Chondrocyte (in vitro differentiated cells): ENCODE results near the gene PPP4R2. TPM values are rescaled to one million over a fixed set of nuclear protein-coding genes. Genes with fewer than 3 reads are reported as not detected.
A peak's percentile ranks its signal among the peaks of the same experiment; 100 is the strongest.

ENCODE experiments used
- DNase-seq: peaks from one replicate; pipeline ENCODE4 v3.0.0; 2021; ENCODE audit warnings: mixed read lengths, low spot score
- H3K27ac Mint-ChIP-seq: one replicate; pipeline ENCODE4 v1.8.0; 2021; ENCODE audit warnings: mild to moderate bottlenecking, moderate library complexity, mixed read lengths; ENCODE audit not compliant: unreplicated experiment
- H3K27me3 Mint-ChIP-seq: 2 replicates; pipeline ENCODE4 v1.8.0; 2021; ENCODE audit warnings: low read depth, mixed read lengths
- H3K36me3 Mint-ChIP-seq: 2 replicates; pipeline ENCODE4 v1.8.0; 2021; ENCODE audit warnings: low read depth, mixed read lengths
- H3K4me1 Mint-ChIP-seq: 2 replicates; pipeline ENCODE4 v1.8.0; 2021; ENCODE audit warnings: low read depth, mild to moderate bottlenecking, mixed read lengths
- H3K4me3 Mint-ChIP-seq: one replicate; pipeline ENCODE4 v1.8.0; 2021; ENCODE audit warnings: mild to moderate bottlenecking, moderate library complexity, mixed read lengths; ENCODE audit not compliant: unreplicated experiment
- H3K9me3 Mint-ChIP-seq: 2 replicates; pipeline ENCODE4 v1.8.0; 2021; ENCODE audit warnings: low read depth, mixed read lengths
- total RNA-seq: library from RNA; stranded (reverse); gene quantifications from 3 replicates; pipeline ENCODE4 v1.2.1, GENCODE V29; 2021
- TF ChIP-seq, protein P1 (sequence below): fragments of 200-600 bp; sonication (generic); IDR thresholded peaks from 2 replicates; pipeline ENCODE4 v1.5.0; 2021; ENCODE audit warnings: antibody characterized with exemption, mild to moderate bottlenecking, moderate library complexity

PPP4R2 gene
- total RNA-seq, 1 donor from 2014 or later, result 70.0 TPM

DNA sequence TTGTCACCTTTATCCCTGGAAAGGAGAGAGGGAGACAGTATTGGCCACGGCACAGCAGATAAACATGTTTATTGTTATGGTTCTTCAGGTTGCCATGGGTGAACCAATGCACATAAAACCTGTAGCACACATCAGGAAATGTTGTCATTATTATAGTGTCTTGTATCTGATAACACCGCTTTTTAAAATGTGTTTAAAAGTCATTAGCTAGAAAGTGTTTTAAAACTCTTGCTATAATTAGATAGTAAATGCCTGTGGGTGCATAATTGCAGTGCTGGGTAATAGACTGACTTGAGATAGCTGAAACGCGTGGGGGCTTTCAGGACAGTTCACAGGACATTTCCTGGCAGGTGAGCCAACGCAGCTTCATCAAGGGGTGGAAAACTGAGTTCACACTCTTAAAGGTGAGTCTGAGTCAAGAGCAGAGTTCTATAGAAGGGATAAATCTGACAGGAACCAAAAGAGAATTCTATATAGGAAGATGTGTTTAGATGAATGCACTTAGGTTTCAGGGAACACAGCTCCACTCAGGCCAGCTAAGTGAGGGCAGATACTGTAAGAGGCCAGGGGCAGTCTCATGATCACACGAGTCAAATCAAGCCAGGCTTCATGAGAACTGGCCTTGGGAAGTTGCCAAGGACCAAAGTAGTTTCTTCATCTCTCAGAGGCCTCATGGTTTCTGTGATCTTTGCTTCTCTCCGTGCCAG, 35.6 kb upstream of the PPP4R2 start:
- DNase-seq, result no peak
- TF ChIP-seq, protein P1, sequence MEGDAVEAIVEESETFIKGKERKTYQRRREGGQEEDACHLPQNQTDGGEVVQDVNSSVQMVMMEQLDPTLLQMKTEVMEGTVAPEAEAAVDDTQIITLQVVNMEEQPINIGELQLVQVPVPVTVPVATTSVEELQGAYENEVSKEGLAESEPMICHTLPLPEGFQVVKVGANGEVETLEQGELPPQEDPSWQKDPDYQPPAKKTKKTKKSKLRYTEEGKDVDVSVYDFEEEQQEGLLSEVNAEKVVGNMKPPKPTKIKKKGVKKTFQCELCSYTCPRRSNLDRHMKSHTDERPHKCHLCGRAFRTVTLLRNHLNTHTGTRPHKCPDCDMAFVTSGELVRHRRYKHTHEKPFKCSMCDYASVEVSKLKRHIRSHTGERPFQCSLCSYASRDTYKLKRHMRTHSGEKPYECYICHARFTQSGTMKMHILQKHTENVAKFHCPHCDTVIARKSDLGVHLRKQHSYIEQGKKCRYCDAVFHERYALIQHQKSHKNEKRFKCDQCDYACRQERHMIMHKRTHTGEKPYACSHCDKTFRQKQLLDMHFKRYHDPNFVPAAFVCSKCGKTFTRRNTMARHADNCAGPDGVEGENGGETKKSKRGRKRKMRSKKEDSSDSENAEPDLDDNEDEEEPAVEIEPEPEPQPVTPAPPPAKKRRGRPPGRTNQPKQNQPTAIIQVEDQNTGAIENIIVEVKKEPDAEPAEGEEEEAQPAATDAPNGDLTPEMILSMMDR, result no peak
- H3K27me3 Mint-ChIP-seq, result no peaks in the 10 kb centered on the region
- no peak overlapping the region for H3K4me3 Mint-ChIP-seq
- H3K9me3 Mint-ChIP-seq, result no peaks in the 10 kb centered on the region
- peaks cover 19% of the 10 kb centered on the region for H3K36me3 Mint-ChIP-seq
- H3K27ac Mint-ChIP-seq, result peak overlapping the region; percentile 28
- H3K4me1 Mint-ChIP-seq, result peaks cover 9% of the 10 kb centered on the region

DNA sequence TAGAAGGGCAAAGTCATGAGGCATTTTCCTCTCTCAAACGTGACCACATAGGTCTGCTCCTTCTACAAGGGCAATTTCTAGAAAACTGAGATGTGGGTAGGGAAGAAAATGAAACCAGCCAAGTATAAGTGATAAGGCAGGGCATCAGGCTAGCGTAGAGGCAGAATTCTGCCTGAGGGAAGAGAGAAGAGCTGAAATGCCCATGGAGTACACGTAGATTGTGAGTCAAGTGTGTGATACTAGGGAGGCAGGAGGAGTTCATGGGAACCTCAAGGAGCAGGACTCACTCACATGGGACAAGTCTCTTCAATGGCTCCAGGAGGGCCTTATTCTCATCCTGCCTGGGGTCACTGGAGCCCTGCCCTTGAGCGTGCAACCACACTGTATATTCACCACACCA, 34.9 kb upstream of the PPP4R2 start:
- Mint-ChIP-seq H3K9me3 (no peaks in the 10 kb centered on the region), H3K4me1 (peaks cover 9% of the 10 kb centered on the region), H3K4me3 (no peak overlapping the region), H3K27me3 (no peaks in the 10 kb centered on the region), H3K27ac (peak overlapping the region; percentile 13), H3K36me3 (peaks cover 19% of the 10 kb centered on the region)
- DNase-seq, result no peak
- TF ChIP-seq, protein P1, result no peak

DNA sequence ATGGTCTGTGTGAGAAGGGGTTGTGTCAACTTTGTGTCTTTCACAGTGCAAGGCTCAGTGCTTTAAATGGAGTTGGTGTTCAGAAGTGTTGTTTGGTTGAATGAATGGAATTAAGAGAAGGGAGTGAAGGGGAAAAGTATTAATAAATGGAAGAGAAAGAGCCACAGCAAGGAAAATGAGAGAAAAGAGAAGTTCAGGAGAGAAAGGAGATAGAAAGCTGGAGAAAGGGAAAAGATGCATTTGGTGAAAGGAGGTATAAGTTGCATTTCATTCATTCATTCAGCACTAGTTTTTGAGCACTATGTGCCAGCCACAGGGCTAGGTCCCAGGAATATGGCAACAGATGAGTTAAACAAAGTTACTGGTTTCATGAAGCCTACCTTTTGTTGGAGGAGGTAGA, 34.3 kb upstream of the PPP4R2 start:
- Mint-ChIP-seq H3K9me3 (no peaks in the 10 kb centered on the region), H3K36me3 (peaks cover 20% of the 10 kb centered on the region), H3K27me3 (no peaks in the 10 kb centered on the region), H3K4me1 (peaks cover 7% of the 10 kb centered on the region), H3K27ac (no peak overlapping the region), H3K4me3 (no peak overlapping the region)
- TF ChIP-seq, protein P1, result no peak
- DNase-seq, result no peak

DNA sequence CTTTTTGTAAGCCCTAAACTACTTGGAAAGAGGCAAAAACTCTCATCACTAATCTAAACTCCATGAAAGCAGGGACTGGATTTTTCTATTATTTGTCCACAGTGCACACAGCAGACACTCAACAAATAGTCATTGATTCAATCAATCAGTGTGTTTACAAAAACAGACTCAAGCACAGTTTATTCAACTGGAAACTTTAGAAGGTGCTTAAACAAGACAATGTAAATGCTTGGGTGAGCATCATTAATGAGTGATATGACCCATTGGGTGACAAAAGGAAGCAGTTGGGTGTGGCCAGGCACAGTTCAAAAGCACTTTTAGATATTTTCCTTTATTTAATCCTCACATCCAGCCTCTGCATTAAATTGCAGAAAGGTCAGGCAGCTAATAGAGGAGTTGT, 32.0 kb upstream of the PPP4R2 start:
- Mint-ChIP-seq H3K9me3 (no peaks in the 10 kb centered on the region), H3K4me3 (no peak overlapping the region), H3K27ac (no peak overlapping the region), H3K36me3 (peaks cover 26% of the 10 kb centered on the region), H3K4me1 (peaks cover 7% of the 10 kb centered on the region), H3K27me3 (no peaks in the 10 kb centered on the region)
- TF ChIP-seq, protein P1, result no peak
- no peak for DNase-seq

DNA sequence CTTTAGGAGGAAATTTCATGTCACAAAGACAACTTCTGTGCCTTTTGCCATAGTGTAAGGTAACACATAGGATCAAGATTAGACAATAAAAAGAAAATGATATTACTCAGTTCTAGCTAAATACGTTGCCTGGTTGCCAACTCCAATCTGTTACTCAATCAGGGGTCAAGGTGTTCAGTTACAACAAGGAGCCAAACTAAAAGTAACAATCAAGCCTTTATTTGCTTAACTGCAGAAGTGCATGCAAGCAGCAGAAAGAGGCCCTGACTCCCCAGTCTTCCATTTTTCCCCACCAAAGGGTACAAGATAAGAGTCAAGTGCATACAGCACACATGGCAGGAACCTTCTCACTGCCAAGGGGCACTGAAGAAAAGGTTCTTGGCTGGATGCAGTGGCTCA, 28.3 kb upstream of the PPP4R2 start:
- Mint-ChIP-seq H3K9me3 (no peaks in the 10 kb centered on the region), H3K27me3 (no peaks in the 10 kb centered on the region), H3K4me3 (no peak overlapping the region), H3K36me3 (peaks cover 26% of the 10 kb centered on the region), H3K27ac (no peak overlapping the region), H3K4me1 (no peaks in the 10 kb centered on the region)
- DNase-seq, result no peak
- TF ChIP-seq, protein P1, result no peak
